GM12878 (cell line): Measurements from ENCODE around the gene TPRN. TPM values are rescaled to one million over a fixed set of nuclear protein-coding genes. Genes with fewer than 3 reads are reported as not detected.
A peak's percentile ranks its signal among the peaks of the same experiment; 100 is the strongest.

Source experiments
- BCL11A ChIP-seq: IDR thresholded peaks from 2 replicates; pipeline ENCODE4 v1.6.1; 2011; ENCODE audit warnings: low read depth, low read length
- EP300 ChIP-seq, 2 experiments: fragments of 150-350 bp in 1 of 2; IDR thresholded peaks; 2 replicates each; pipeline ENCODE4 v1.6.1; 2011 to 2012; ENCODE audit warnings: low read depth in 2 of 2, low read length in 2 of 2, borderline replicate concordance in 1 of 2, improper control_type of control experiment in 1 of 2, inconsistent platforms in 1 of 2; ENCODE audit not compliant: control insufficient read depth in 1 of 2
- FOXK2 ChIP-seq: fragments of 450-650 bp; IDR thresholded peaks from 2 replicates; pipeline ENCODE4 v1.6.1; 2017; ENCODE audit warnings: mild to moderate bottlenecking, moderate library complexity
- HDAC6 ChIP-seq: fragments of 200-600 bp; sonication (generic); IDR thresholded peaks from one replicate; pipeline ENCODE4 v1.8.0; 2017; ENCODE audit warnings: antibody characterized with exemption; ENCODE audit not compliant: unreplicated experiment
- JUNB ChIP-seq: IDR thresholded peaks from 2 replicates; pipeline ENCODE4 v1.6.1; 2016; ENCODE audit warnings: antibody characterized with exemption, mild to moderate bottlenecking
- JUND ChIP-seq: IDR thresholded peaks from 2 replicates; pipeline ENCODE4 v1.6.1; 2012; ENCODE audit warnings: low read depth, mild to moderate bottlenecking, low read length, improper control_type of control experiment, moderate library complexity
- RAD51 ChIP-seq: fragments of 450-650 bp; IDR thresholded peaks from 2 replicates; pipeline ENCODE4 v1.6.1; 2016; ENCODE audit warnings: moderate library complexity, mild to moderate bottlenecking, inconsistent platforms
- RUNX3 ChIP-seq: IDR thresholded peaks from 2 replicates; pipeline ENCODE4 v1.6.1; 2012; ENCODE audit warnings: low read length, inconsistent platforms
- SUPT20H ChIP-seq: IDR thresholded peaks from 2 replicates; pipeline ENCODE4 v1.6.1; 2011; ENCODE audit warnings: low read depth, mild to moderate bottlenecking, low read length, moderate library complexity, borderline replicate concordance; ENCODE audit not compliant: control insufficient read depth
- polyA plus RNA-seq, 11 experiments: library from polyadenylated mRNA; depleted of rRNA in 4 of 11; unstranded in 6 of 11; stranded (reverse) in 5 of 11; fragments of >200 nt; fragmentation: Nextera tagmentation in 4 of 11; fragmentation: Illumina TruSeq in 1 of 11; extraction: Ambion mirVana in 4 of 11; extraction: Trizol in 1 of 11; gene quantifications; 1 replicate in 1 of 11; 2 replicates in 10 of 11; pipeline versions ENCODE4 v1.2.1 to v1.2.3, GENCODE V29; 2011 to 2016; ENCODE audit warnings: inconsistent platforms in 2 of 11, missing spikeins in 2 of 11, low read depth in 1 of 11
- total RNA-seq, 4 experiments: library from RNA; depleted of rRNA in 3 of 4; stranded (reverse); fragments of >200 nt in 3 of 4; fragmentation: Illumina TruSeq in 1 of 4; extraction: Trizol in 1 of 4; gene quantifications; 2 replicates each; pipeline versions ENCODE4 v1.2.1 to v1.2.3, GENCODE V29; 2013 to 2021
- TF ChIP-seq, protein P1 (sequence below): fragments of 450-650 bp; IDR thresholded peaks from 2 replicates; pipeline ENCODE4 v1.6.1; 2017; ENCODE audit warnings: antibody characterized with exemption, mild to moderate bottlenecking, moderate library complexity
- TF ChIP-seq, protein P2 (sequence below): fragments of 450-650 bp; conservative IDR thresholded peaks from 2 replicates; pipeline ENCODE4 v1.6.1; 2017; ENCODE audit warnings: mild to moderate bottlenecking, moderate library complexity

The TPRN gene
- total and polyA plus RNA-seq, 10 of the 15 experiments (the other 5 are each of a cell fraction or from before 2014, with no cell fraction given): 0.18 to 19.5 (median 3.1) TPM

DNA sequence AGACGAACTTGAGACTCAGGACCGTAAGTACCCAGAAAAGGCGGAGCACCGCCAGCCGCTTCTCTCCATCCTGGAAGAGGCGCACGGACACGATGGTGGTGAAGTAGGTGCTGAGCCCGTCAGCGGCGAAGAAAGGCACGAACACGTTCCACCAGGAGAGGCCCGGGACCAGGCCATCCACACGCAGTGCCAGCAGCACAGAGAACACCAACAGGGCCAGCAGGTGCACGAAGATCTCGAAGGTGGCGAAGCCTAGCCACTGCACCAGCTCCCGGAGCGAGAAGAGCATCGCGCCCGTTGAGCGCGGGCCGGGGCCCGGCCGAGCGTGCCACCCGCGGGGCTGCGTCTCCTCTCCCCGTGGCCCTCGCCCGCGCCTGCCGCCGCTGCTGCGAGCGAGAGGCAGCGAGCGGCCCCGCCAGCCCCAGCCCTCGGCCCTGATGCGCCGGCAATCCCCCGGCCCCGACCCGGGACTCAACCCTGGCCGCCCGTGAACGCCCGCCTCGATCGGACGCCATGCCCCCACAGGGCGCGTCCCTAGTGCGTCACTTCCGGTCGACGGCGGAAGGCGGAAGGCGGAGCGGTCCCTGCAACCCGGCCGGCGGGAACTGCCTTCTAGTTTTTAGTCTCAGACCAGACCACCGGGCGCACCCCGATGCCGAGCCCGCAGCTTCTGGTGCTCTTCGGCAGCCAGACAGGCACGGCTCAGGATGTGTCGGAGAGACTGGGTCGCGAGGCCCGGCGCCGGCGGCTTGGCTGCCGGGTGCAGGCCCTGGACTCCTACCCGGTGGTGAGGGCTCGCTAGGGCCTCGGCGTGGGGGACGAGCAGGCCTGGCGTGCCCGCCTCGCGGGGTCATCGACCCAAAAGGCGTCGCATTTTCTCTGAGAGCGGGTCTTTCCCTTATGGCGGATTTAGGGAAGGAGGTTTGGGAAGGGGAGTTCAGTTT lies 4.9 kb upstream of the TPRN start, which contains the start of the genes NDOR1 and TMEM203 (continued):
- TF ChIP-seq, protein P1, sequence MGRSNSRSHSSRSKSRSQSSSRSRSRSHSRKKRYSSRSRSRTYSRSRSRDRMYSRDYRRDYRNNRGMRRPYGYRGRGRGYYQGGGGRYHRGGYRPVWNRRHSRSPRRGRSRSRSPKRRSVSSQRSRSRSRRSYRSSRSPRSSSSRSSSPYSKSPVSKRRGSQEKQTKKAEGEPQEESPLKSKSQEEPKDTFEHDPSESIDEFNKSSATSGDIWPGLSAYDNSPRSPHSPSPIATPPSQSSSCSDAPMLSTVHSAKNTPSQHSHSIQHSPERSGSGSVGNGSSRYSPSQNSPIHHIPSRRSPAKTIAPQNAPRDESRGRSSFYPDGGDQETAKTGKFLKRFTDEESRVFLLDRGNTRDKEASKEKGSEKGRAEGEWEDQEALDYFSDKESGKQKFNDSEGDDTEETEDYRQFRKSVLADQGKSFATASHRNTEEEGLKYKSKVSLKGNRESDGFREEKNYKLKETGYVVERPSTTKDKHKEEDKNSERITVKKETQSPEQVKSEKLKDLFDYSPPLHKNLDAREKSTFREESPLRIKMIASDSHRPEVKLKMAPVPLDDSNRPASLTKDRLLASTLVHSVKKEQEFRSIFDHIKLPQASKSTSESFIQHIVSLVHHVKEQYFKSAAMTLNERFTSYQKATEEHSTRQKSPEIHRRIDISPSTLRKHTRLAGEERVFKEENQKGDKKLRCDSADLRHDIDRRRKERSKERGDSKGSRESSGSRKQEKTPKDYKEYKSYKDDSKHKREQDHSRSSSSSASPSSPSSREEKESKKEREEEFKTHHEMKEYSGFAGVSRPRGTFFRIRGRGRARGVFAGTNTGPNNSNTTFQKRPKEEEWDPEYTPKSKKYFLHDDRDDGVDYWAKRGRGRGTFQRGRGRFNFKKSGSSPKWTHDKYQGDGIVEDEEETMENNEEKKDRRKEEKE: no peak
- TF ChIP-seq EP300 (IDR thresholded peaks at IDR 0.05; ENCODE audit: borderline replicate concordance in 1 of 2, control insufficient read depth in 1 of 2, low read depth in 2 of 2, low read length in 2 of 2) (no peak), HDAC6 (peak; percentile 77), JUNB (no peak), JUND (no peak), RAD51 (no peak), SUPT20H (no peak), BCL11A (no peak), FOXK2 (no peak), RUNX3 (peak; percentile 44)
- TF ChIP-seq, protein P2, sequence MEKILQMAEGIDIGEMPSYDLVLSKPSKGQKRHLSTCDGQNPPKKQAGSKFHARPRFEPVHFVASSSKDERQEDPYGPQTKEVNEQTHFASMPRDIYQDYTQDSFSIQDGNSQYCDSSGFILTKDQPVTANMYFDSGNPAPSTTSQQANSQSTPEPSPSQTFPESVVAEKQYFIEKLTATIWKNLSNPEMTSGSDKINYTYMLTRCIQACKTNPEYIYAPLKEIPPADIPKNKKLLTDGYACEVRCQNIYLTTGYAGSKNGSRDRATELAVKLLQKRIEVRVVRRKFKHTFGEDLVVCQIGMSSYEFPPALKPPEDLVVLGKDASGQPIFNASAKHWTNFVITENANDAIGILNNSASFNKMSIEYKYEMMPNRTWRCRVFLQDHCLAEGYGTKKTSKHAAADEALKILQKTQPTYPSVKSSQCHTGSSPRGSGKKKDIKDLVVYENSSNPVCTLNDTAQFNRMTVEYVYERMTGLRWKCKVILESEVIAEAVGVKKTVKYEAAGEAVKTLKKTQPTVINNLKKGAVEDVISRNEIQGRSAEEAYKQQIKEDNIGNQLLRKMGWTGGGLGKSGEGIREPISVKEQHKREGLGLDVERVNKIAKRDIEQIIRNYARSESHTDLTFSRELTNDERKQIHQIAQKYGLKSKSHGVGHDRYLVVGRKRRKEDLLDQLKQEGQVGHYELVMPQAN: peak; percentile 96
- TF ChIP-seq, all 136 proteins: peak for 50
